ENCODE data around the gene PAK1.

PAK1 gene

DNA sequence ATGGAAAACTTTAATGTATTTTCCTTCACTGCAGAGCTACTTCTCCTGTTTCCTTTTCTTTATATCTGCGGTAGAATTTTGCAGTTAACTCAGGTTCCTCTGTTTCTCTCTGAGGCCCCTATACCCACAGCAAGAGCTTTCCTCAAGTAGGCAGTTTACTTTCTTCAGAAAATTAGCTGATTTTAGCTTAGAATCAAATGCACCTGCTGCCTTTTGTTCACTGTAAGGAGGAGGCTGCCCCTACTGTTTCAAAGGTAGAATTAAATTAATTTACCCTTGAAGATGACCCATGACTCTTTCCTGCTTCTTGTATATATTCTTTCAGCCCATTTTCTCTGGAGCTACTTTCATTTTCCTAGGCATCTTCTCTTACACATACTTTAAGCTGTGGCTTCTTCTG is 103.7 kb downstream of the PAK1 start:
- DNase-seq: no peak

DNA sequence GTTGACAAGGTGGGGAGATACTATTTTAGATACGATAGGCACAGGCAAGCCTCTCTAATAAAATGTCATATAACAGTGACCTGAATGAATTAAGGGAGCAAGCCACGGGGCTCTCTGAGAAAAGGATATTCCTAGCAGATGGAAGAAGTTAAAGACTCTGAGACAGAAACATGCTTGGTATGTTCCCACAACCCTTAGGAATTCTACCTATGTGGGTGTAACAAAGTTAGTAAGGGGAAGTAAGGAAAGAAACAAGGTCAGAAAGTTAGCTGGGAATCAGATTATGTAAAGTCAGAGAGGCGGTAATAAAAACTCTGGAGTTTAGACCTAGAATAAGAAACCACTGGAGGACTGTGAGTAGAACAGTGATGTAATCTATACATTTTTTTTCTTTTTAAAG is 112.7 kb downstream of the PAK1 start:
- DNase-seq: no peak

DNA sequence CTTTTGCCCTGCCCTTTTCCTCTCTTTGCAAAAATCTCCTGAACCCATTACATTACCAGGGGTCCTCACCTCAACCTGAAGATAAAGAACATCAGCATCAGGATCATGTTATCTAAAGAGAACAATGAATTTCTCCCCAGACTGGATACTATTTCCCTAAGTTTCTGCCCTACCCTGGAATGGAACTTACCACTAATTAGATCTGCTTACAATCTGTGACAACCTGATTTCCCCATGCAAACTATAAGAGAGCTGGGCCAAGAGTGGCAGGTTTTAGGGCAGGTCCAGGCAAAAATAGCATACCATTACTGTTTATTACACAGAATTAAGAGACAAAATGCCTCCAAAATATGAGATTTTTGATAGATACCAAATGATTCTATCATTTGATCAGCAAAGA is 114.4 kb downstream of the PAK1 start:
- DNase-seq: no peak

DNA sequence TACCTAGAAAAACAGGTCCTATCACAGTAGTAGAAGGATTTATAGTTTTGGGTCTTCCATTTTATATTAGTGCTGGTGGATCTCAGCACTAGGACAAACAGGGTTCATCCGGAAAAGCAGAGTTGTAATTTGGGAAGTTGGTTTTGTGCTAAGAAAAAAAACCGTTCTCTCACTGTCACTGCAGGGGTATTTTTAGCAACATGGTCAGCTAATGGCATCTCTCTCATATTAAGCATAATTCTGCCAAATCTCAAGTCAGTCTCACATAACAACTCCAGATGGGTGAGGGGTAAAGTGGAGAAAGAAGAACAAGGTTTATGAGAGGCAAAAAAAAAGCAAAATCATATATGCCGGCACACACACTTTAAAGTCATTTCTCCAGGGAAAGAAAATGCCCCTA is 120.8 kb downstream of the PAK1 start:
- DNase-seq: no peak

DNA sequence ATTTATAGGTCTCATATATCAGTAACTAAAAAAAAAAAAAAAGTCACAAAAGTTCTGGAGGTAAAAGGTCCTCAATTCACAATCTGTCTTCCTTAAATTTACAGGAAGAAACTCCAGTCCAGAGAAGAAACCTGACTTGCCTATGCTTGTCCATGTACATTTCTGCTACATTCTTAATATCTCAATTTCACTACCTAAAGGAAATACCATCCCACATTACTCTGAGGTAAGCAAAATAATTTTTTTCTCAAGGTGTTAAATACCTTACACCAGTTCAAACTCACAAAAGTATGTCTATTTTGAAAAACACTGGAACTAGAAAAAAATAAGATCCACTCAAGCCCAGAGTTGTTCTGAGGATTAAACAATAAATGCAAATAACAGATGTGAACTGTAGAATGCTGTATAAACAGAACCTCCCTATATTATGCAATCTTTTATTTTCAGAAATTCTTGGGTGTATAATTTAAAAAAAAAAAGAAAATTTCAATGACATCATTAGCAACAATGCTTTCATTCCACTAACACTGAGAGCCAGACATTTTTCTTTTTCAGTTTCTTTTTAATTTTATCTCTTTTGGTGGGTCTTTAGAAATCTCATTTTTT is 122.5 kb downstream of the PAK1 start:
- no peak for DNase-seq

DNA sequence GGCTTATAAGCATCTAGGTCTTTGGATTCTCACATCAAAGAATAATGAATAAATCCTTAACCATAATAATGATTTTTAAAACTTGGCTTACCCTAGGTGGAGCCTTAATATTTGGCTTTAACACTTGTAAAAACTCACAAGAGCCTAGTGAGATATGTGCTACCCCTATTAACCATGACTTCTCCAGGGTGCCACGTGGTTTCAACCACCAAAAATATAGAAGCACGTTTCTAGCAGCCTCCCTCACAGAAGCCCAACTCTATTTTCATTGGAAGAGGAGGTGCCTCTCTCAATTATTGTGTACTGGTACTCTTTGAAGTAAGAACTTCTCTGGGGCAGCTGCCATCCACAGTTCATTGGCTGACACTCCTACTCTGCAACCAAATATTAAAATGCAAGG is 125.9 kb downstream of the PAK1 start:
- DNase-seq: no peak

DNA sequence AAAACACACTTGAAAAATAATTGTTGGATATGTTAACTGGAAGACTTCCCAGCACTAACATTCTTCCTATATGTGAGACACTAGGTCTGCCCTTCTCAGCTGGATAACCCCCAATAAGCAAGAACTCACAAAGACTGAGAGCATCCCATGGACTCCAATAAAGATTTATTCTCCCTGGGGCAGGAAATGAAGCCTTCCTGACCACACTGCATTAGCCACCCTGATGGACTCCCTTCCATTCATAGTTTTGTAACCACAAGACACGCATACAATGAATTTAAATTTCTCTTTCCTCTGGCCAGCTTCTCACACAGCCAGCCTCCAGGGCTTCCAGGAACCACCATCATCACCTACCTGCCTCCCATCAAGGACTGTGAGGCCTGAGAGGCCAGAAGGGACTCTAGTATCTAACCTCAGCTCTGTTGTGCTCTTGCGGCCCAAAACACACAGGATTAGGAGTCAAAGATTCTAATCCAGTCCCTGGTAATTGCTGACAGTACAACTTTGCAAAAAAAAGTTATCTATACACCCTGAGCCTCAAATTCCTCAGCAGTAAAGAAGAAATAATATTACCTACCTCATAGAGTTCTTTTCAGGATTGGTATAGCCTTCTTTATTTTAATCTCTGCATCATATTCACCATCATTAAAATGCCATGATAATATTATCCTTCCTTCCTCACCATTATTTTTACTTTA is 126.8 kb downstream of the PAK1 start:
- no peak for DNase-seq

DNA sequence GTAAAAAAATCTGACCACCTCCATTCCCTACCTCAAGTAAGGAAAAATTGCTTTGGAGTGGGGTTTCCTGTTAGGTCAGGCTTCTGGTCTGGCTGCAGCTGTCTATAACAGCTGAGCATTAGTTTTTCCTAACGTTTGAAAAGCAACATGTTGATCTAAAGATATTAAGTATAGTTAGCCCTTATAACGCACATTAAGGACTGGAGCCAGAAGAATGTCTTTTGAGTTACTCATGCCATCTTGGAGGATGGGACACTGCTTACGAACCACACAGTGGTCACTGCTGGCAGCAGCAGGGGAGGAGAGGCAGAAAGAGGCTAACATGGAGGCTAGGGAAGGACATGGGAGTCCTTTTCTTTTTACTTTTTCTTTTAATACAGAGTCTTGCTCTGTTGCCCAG is 128.3 kb downstream of the PAK1 start:
- no peak for DNase-seq

DNA sequence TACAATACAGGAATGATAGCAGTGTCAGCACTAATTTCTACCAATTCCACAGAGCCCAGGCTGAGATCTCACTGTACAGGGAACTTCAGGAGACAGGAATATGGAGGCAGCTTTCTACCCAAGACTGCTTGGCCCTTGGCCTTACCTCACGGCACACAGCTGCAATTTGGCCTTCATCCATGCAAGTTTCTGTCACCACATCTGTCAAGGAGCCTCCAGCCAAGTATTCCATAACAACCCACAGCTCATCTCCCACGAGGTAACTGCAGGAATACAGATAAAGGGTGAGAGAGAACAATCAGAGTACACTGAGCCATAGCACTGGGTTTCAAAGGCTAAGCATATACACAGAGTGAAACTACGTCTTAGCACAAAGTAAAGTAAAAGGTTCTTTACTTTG is 133.4 kb downstream of the PAK1 start:
- no peak for DNase-seq

DNA sequence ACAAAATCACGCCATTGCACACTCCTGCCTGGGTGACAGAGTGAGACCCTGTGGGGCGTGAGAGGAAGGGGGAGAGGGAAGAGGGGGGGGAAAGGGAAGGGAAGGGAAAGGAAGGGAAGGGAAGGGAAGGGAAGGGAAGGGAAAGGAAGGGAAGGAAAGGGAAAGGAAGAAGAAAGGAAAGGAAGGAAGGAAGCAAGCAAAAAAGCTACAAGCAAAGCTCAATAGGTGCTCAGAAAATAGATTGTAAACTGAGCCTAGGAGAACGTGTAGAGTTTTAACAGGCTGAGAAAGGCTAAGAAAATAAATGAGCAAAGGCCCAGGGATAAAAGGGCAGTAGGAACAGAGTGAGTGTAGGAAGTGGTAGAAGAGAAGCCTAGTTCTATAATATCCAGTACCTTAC is 141.6 kb downstream of the PAK1 start:
- DNase-seq: no peak

DNA sequence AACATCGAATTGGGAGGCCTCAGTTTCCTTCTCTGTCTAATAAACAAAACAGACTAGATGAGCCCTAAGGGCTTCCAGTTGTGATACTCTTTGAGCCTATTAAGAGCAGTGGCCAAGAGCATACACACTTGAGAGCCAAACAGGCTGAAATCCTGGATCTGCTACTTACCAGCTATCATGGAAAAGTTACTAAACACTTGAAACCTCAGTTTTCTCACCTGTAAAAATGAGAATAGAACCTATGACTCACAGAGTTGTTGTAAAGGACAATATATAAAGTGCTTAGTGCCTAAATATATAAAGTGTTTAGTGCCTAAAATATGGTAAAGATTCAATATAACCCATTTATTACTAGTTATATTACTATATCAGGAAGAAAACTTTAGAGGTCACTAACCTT is 148.7 kb downstream of the PAK1 start:
- no peak for DNase-seq

DNA sequence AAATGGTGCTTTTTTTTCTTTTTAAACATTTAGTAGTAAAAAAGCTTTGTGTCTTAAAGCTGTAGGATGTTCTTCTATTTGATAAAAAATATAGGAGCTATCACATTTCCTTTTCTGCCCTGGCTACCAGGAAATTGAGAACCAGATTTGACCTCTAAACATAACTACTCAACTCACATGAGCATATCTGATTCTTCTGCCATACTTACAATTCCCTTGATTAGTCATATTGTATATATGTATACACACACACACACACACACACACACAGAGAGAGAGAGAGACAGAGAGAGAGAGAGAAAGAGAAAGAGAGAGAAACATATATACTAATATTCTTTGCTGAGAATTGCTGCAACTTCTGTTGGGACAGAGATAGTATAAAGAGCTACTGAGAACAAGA is 149.4 kb downstream of the PAK1 start:
- DNase-seq: no peak

DNA sequence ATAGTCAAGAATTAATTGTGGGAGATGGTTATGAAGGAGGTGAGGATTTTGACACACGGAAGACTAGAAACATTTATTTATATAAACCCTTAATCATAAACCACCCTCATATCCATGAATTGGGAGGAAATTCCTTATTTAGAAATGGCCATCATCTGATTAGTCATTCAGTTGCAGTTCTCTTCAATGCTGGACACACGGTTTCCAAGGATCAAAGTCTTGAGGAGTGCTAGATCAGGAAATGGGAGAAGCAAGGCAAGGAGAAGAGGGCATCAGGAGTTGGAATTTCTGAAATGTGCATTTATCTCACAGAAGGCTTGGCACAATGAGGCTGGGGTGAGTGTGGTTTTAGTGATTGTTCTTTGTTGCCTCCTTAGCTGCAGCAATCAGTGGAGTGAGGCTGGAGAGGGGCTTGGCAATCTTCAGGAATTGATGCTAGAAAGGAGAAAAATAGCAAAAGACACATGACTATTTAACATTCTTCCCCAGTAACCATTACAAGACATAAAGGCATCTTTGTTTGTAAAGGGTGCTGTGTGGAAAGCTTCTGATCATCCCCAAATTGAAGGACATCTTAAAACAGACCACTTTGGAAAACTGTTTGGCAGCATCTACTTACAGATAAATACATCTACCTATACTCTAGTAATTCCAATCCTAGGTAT is 150.8 kb downstream of the PAK1 start:
- no peak for DNase-seq

DNA sequence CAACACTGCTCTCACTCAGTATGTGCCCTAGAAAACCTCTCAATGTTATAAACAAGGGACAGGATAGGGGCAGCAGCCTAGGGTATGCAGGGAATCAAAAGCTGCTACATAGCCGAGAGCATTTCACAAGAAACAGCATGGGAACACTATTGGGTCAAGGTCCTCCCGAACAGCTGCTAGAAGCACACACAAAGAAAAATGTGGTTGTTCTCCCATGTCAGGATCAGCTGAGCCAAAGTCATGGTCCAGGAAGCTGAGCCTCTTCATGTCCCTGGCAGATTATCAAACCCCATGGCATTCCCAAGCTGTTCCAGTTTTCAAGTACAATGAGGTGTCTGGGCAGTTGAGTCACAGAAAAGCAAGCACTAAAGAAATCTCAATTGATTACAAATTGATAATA is 151.4 kb downstream of the PAK1 start:
- no peak for DNase-seq

DNA sequence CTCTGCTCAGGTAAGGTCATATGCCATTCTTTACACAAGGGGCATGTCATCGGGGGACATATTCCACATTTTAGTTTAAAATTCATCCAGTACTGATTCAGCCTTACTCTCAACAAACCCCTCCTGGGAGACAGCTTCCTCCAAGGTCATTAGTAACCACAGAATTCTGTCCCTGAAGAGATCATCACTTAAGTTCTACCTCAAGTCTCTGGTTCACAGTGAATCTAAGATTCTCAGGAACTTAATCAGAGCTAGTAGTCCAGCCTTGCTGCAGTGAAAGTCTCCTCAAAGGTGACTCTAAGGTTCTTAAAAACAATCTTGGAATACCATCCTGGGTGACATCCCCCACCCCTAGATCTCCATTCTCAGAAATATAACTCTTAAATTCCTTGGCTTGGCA is 153.5 kb downstream of the PAK1 start:
- no peak for DNase-seq

DNA sequence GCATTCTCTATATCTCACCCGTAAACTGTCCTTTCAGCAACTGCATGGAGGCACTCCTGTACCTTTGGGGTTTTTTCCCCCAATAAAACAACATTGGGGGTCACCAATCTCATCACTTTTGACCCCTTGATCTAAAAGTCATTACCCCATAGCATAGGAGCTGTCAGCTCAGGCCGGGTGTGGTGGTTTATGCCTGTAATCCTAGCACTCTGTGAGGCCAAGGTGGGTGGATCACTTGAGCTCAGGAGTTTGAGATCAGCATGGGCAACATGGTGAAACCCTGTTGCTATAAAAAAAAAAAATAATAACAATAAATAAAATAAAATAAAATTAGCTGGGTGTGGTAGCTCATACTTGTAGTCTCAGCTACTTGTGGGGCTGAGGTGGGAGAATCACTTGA is 155.3 kb downstream of the PAK1 start:
- no peak for DNase-seq

DNA sequence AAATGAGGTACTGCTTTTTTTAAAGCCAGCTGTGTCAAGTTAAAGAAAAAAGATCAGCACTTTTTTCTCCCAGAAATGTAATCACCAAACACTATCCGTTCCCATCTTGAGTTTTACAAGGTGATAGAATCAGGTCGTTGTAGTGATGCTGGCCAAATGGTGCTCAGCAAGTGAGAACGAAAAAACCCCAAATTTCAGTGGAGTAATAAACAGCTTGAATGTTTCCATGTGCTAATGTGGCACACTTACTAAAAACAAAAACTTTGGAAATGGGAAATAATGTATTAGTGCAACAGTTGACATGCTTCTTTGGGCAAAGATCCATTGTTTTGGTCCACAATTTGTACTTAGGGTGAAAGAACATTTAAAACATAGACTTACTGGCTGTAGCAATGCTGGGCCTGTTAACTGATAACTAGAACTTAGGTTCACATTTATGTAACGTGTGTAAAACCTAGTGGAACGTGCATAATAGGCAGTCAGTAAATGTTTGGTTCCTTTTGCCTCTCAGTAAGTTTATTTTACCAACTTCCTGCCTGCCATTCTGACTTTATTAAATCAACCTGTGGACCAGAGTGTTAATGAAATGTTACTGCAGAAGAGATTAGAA is 157.1 kb downstream of the PAK1 start:
- no peak for DNase-seq

DNA sequence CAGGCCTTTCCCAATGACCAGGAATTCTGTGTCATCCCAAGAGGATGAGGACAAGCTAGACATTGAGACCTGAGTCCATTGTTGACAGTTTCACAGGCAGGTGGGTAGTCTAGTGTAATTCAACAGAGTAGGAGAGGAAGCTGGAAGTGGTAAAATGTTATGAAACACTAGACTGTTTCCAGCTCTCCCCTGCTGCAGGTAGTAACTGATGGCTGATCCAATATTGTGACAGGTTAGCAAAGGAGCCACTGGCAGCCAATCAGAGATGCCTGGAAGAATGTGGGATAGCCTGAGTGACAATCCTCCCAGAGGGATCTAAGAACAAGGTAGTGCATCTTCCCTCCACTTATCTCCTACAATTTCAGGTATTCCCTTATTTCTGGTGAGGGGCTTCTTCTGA is 161.8 kb downstream of the PAK1 start:
- DNase-seq: no peak

DNA sequence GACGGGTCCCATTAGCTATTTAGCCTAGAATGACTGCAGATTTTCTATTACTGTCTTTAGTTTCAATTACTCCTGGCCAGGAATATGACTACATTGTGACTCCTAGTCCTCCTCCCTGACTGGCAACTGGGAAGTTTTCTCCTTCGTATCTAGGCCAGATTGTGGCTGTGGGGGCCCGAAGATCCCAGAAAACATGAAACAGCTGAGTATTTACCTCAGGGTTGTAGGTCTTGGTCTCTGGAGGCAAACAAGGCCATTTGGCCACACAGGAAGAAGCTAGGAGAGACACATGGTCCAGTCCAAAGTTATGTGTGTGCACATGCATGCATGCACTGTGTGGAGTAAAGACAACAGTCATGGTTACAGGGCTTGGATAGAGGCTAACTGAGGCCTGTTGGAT is 162.2 kb downstream of the PAK1 start:
- DNase-seq: no peak

DNA sequence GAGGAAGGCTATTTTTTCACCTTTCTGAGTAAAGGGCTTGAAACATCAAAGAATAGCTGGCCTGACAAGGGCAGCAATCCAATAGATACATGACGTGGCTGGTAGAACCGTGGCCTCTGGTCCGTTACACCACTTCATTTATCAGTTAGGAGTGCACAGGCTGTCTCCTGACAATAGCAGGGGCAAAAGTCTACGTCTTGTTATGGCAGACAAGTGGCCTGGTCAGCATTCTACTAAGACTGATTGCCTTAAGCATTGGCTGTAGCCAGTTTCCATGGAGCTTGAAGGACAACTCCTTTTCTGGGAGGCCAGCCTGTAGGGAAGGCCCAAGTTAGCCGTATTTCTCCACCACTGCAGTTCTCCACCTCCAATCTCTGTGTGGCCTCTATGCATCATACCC is 163.2 kb downstream of the PAK1 start:
- no peak for DNase-seq

DNA sequence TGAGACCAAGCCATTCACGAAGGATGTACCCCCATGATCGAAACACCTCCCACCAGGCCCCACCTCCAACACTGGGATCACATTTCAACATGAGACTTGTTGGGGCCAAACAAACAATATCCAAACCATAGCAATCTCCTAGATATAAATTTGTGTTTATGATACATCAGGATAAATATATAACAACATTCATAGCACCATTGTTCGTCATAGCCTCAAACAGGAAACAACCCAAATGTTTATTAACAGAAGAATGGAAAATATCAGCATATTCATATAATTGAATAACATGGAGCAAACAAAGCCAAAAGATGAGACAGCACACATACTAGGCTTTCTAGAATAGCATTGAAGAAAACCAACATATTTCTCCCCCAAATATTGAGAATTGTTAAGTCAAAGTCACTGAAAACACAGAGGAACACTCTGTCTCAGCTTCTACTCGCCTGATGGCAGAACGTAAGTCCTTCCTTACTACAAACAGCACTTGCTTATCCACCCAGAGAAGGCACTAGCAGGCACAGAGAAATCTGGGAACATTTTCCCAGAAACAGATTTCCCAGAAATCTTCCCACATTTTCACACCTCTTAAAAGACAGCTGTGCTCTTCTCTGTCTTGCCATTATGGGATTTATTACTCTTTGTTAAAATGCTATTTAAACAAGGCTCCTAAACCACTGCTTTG is 164.4 kb downstream of the PAK1 start:
- DNase-seq: no peak

DNA sequence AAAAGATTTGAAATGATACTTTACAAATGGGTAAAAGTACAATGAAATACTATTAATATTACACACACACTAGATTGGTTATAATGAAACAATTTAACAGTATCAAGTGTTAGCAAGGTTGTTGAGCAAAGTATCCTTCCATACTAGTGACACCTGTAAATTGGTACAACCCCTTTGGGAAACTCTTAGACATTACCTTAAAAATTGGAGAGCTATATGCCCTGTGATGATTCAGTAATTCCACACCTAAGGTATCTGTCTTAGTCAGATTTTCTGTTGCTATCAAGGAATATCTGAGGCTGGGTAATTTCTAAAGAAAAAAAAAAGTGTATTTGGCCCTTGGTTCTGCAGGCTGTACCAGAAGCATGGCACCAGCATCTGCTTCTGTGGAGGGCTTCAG is 165.1 kb downstream of the PAK1 start:
- no peak for DNase-seq

DNA sequence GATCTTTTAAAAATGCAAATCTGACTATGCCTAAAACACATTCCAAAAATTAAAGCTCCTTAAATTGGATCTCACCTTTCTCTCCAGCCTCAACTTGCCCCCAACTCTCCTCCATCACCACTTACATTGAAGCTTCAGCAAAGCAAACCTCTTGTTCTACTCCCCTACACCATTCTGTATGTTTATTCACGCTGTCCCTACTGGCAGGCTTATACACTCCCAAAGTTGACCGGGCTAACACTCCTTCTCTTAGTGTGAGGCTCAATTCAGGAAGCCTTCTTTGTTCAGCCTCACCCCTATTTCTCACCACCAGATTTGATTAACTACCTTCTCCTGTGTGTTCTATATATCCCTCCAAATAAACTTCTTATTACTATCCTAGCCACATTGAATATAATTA is 170.6 kb downstream of the PAK1 start:
- no peak for DNase-seq

Data from inflammatory macrophage (primary cell).